H1 (cell line): ENCODE data around the gene RAD51B.

ENCODE experiments used
- POLR2AphosphoS5 ChIP-seq: IDR thresholded peaks from 2 replicates; pipeline ENCODE4 v1.6.1; 2011; ENCODE audit warnings: low read depth, low read length
- TAF7 ChIP-seq: optimal IDR thresholded peaks from 2 replicates; pipeline ENCODE3; 2011; ENCODE audit warnings: low read depth, mild to moderate bottlenecking, inconsistent platforms, low read length, moderate library complexity, borderline replicate concordance
- TF ChIP-seq, protein P1 (sequence below): IDR thresholded peaks from 2 replicates; pipeline ENCODE4 v1.6.1; 2011; ENCODE audit warnings: low read length, improper control_type of control experiment

DNA sequence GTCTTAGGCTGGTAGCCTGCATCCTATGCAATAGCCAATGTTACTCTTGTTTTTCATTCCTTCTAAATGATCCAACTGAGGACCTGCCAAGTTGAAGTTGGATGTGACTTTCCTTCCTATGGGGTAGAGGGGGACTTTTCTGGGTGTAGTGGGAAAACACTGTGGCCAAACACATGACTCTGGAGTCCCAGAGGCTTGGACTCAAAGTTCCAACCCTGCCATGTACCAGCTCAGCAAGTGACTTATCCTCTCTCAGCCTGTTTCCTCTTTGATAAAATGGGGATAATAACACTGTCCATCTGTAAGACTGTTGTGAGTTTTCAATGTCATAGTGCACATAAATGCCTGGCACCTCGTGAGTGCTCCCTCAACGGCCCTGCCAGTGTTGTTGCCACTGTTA, 876.3 kb downstream of the RAD51B start:
- TF ChIP-seq TAF7 (no peak), POLR2AphosphoS5 (no peak)
- TF ChIP-seq, protein P1, sequence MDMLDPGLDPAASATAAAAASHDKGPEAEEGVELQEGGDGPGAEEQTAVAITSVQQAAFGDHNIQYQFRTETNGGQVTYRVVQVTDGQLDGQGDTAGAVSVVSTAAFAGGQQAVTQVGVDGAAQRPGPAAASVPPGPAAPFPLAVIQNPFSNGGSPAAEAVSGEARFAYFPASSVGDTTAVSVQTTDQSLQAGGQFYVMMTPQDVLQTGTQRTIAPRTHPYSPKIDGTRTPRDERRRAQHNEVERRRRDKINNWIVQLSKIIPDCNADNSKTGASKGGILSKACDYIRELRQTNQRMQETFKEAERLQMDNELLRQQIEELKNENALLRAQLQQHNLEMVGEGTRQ = no peak
